Peyer's patch (tissue), 4 donors: ENCODE measurements around the gene TAX1BP3. TPM values are rescaled to one million over a fixed set of nuclear protein-coding genes. Genes with fewer than 3 reads are reported as not detected.
A peak's percentile ranks its signal among the peaks of the same experiment; 100 is the strongest.

Experiments
- DNase-seq, 3 donors: peaks; one replicate each; pipeline ENCODE4 v3.0.0-alpha.2; 2017 to 2019
- H3K27ac ChIP-seq, 4 donors: fragments of 200-600 bp; sonication (generic); one replicate each; pipeline ENCODE4 v1.5.1; 2016 to 2019
- H3K27me3 ChIP-seq, 2 donors: fragments of 200-600 bp; sonication (generic); one replicate each; pipeline ENCODE4 v1.5.1; 2019
- H3K36me3 ChIP-seq, 3 donors: fragments of 200-600 bp; sonication (generic); one replicate each; pipeline ENCODE4 v1.5.1; 2016 to 2019
- H3K4me1 ChIP-seq, 4 donors: fragments of 200-600 bp; sonication (generic); one replicate each; pipeline ENCODE4 v1.5.1; 2016 to 2019
- H3K4me3 ChIP-seq, 4 donors: fragments of 200-600 bp; sonication (generic); 1 replicate in 3 of 4; 2 replicates in 1 of 4; pipeline ENCODE4 v1.5.1; 2016 to 2019; ENCODE audit warnings: mild to moderate bottlenecking in 1 of 4
- H3K9me3 ChIP-seq, 4 donors: fragments of 200-600 bp; sonication (generic); one replicate each; pipeline ENCODE4 v1.5.1; 2016 to 2019; ENCODE audit warnings: mild to moderate bottlenecking in 1 of 4
- POLR2A ChIP-seq, 2 donors: fragments of 450-650 bp; IDR thresholded peaks; one replicate each; pipeline ENCODE4 v1.5.1; 2017; ENCODE audit warnings: antibody characterized with exemption in 2 of 2, mild to moderate bottlenecking in 2 of 2, moderate library complexity in 2 of 2
- total RNA-seq, 4 donors: library from RNA; depleted of rRNA; stranded (reverse); fragments of >200 nt; gene quantifications; one replicate each; pipeline ENCODE4 v1.1.0, GENCODE V29; 2016
- TF ChIP-seq, protein P1 (sequence below), 6 experiments: fragments of 450-650 bp in 4 of 6; fragments of 200-600 bp in 2 of 6; sonication (generic) in 1 of 6; IDR thresholded peaks; one replicate each; pipeline ENCODE4 v1.5.1; 2017 to 2019; ENCODE audit warnings: antibody characterized with exemption in 6 of 6, mild to moderate bottlenecking in 3 of 6, moderate library complexity in 1 of 6

Gene TAX1BP3
- total RNA-seq, 4 donors from 2014 or later, result 113 to 386 (median 239) TPM

- DNase-seq, result no peak
- Histone ChIP-seq H3K27ac (peak overlapping the region in 1 of 4 donors; percentile 26), H3K4me1 (peaks cover 0 to 7% (median 0%) of the 10 kb centered on the region in 4 donors), H3K27me3 (no peaks in the 10 kb centered on the region), H3K9me3 (no peaks in the 10 kb centered on the region), H3K36me3 (peaks cover 0 to 92% (median 0%) of the 10 kb centered on the region in 3 donors), H3K4me3 (no peak overlapping the region)
- no peak for TF ChIP-seq POLR2A (IDR thresholded peaks at IDR 0.05)
- TF ChIP-seq, protein P1, sequence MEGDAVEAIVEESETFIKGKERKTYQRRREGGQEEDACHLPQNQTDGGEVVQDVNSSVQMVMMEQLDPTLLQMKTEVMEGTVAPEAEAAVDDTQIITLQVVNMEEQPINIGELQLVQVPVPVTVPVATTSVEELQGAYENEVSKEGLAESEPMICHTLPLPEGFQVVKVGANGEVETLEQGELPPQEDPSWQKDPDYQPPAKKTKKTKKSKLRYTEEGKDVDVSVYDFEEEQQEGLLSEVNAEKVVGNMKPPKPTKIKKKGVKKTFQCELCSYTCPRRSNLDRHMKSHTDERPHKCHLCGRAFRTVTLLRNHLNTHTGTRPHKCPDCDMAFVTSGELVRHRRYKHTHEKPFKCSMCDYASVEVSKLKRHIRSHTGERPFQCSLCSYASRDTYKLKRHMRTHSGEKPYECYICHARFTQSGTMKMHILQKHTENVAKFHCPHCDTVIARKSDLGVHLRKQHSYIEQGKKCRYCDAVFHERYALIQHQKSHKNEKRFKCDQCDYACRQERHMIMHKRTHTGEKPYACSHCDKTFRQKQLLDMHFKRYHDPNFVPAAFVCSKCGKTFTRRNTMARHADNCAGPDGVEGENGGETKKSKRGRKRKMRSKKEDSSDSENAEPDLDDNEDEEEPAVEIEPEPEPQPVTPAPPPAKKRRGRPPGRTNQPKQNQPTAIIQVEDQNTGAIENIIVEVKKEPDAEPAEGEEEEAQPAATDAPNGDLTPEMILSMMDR (IDR thresholded peaks at IDR 0.05), result no peak
Measured at GRCh38 chr17:3613124-3613523, 55.3 kb downstream of the TAX1BP3 start.

Other genes starting within 250 kb of the TAX1BP3 start
- not detected for gene OR1E2, start 234.7 kb downstream of the TAX1BP3 start, total RNA-seq
- not detected for gene SPATA22, start 196.8 kb downstream of the TAX1BP3 start, total RNA-seq
- 10 to 100 TPM; 11.4 to 27.7 (median 17.0) TPM for gene ASPA, start 192.6 kb downstream of the TAX1BP3 start, total RNA-seq
- 10 to 100 TPM in 3 of 4 donors, 1 to 10 TPM in 1; 5.0 to 39.1 (median 16.5) TPM for gene TRPV3, start 110.8 kb downstream of the TAX1BP3 start, total RNA-seq
- 10 to 100 TPM; 13.2 to 56.8 (median 36.3) TPM for gene TRPV1, start 59.2 kb downstream of the TAX1BP3 start, total RNA-seq
- 10 to 100 TPM in 3 of 4 donors, 1 to 10 TPM in 1; 5.8 to 83.8 (median 44.9) TPM for gene SHPK, start 32.3 kb downstream of the TAX1BP3 start, total RNA-seq
- 10 to 100 TPM; 21.5 to 30.1 (median 27.7) TPM for gene CTNS, start 31.8 kb downstream of the TAX1BP3 start, total RNA-seq
- 10 to 100 TPM; 12.6 to 28.1 (median 21.0) TPM for gene EMC6, start 234 bp upstream of the TAX1BP3 start, total RNA-seq
- gene P2RX5, start 27.6 kb upstream of the TAX1BP3 start, total RNA-seq, result 100 to 1,000 TPM in 1 of 4 donors, 1 to 10 TPM in 3; 1.2 to 103 (median 5.7) TPM
- 1 to 10 TPM in 1 of 4 donors, not detected in 3; 1.2 TPM for gene HASPIN, start 55.3 kb upstream of the TAX1BP3 start, total RNA-seq
- gene ITGAE, start 132.6 kb upstream of the TAX1BP3 start, total RNA-seq, result 10 to 100 TPM; 14.9 to 41.8 (median 31.5) TPM
- gene NCBP3, start 177.7 kb upstream of the TAX1BP3 start, total RNA-seq, result 10 to 100 TPM; 24.8 to 41.6 (median 32.2) TPM
- gene CAMKK1, start 224.5 kb upstream of the TAX1BP3 start, total RNA-seq, result 10 to 100 TPM in 1 of 4 donors, 1 to 10 TPM in 3; 2.5 to 13.2 (median 4.6) TPM
- gene P2RX1, start 247.9 kb upstream of the TAX1BP3 start, total RNA-seq, result 10 to 100 TPM in 1 of 4 donors, 1 to 10 TPM in 2, under 1 TPM in 1; 0.88 to 27.2 (median 4.3) TPM